GM12878 (cell line): ENCODE data around the gene UVRAG.

ENCODE experiments used
- CBX5 ChIP-seq: sonication (generic); IDR thresholded peaks from 2 replicates; pipeline ENCODE4 v1.6.1; 2016; ENCODE audit warnings: low read depth, moderate library complexity, mild to moderate bottlenecking, inconsistent platforms
- HCFC1 ChIP-seq: fragments of 150-350 bp; IDR thresholded peaks from 2 replicates; pipeline ENCODE4 v1.6.1; 2014; ENCODE audit warnings: low read length
- NR2C2 ChIP-seq: IDR thresholded peaks from 2 replicates; pipeline ENCODE4 v1.6.1; 2011; ENCODE audit warnings: borderline replicate concordance, low read depth; ENCODE audit not compliant: control insufficient read depth, insufficient read length
- POLR2A ChIP-seq: IDR thresholded peaks from 2 replicates; pipeline ENCODE4 v1.6.1; 2011; ENCODE audit warnings: low read depth, mild to moderate bottlenecking, low read length
- POLR2AphosphoS5 ChIP-seq: IDR thresholded peaks from 2 replicates; pipeline ENCODE4 v1.6.1; 2011; ENCODE audit warnings: mild to moderate bottlenecking, low read length, inconsistent platforms
- SIX5 ChIP-seq: IDR thresholded peaks from 2 replicates; pipeline ENCODE4 v1.6.1; 2011; ENCODE audit warnings: mild to moderate bottlenecking, low read depth, low read length, moderate library complexity; ENCODE audit not compliant: severe bottlenecking
- TCF7 ChIP-seq: IDR thresholded peaks from 2 replicates; pipeline ENCODE4 v1.6.1; 2014; ENCODE audit warnings: antibody characterized with exemption, borderline replicate concordance
- ZSCAN29 ChIP-seq: fragments of 450-650 bp; IDR thresholded peaks from 2 replicates; pipeline ENCODE4 v1.6.1; 2017; ENCODE audit warnings: mild to moderate bottlenecking, moderate library complexity
- TF ChIP-seq, protein P1 (sequence below), 3 experiments: IDR thresholded peaks in 2 of 3; conservative IDR thresholded peaks in 1 of 3; 2 replicates each; pipeline ENCODE4 v1.5.1; 2011; ENCODE audit warnings: low read depth in 3 of 3, low read length in 3 of 3, mild to moderate bottlenecking in 3 of 3, control low read depth in 2 of 3, moderate library complexity in 2 of 3, inconsistent platforms in 1 of 3, mixed read lengths in 1 of 3; ENCODE audit not compliant: control insufficient read depth in 2 of 3, insufficient read depth in 1 of 3; ENCODE audit errors: extremely low read depth in 1 of 3
- TF ChIP-seq, protein P2 (sequence below): IDR thresholded peaks from 2 replicates; pipeline ENCODE4 v1.6.1; 2011; ENCODE audit warnings: low read depth, low read length, improper control_type of control experiment, borderline replicate concordance
- TF ChIP-seq, protein P3 (sequence below): IDR thresholded peaks from 2 replicates; pipeline ENCODE4 v1.6.1; 2012; ENCODE audit warnings: low read depth, low read length, improper control_type of control experiment
- TF ChIP-seq, protein P4 (sequence below): IDR thresholded peaks from 2 replicates; pipeline ENCODE4 v1.6.1; 2012; ENCODE audit warnings: low read depth, low read length, improper control_type of control experiment

DNA sequence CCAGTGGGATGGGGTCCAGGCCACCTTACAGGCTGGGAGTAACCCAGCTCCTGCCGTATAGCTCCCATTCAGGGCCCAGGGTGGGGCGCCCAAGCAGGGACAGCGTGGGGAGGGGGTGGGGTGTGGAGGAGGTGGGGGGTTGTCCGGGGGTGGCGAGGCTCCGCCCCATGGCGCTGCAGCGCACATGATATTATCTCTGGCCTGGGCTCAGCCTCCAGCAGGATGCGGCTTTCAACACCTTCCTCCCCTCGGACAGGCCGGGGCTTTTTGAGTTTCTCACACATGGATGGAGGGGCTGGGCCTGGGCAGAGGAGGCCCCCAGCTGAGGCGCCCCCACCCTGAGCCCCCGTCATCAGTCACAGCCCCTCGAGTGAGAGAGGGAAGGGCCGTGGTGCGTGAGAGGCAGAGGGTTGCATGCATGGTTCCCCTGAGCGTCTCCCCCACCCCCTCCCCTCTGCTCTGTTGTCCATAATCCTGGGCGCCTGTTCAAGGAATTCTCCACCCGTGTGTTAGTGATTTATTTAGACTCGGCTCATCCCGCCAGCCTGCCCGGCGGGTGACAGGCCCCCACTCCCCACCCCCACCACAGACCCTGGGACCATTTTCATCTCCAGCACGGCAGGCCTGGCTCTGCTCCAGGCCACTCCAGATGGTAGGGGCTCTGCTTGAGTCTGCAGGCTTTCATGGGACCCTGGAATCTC is 346.4 kb downstream of the UVRAG start:
- TF ChIP-seq, protein P1, sequence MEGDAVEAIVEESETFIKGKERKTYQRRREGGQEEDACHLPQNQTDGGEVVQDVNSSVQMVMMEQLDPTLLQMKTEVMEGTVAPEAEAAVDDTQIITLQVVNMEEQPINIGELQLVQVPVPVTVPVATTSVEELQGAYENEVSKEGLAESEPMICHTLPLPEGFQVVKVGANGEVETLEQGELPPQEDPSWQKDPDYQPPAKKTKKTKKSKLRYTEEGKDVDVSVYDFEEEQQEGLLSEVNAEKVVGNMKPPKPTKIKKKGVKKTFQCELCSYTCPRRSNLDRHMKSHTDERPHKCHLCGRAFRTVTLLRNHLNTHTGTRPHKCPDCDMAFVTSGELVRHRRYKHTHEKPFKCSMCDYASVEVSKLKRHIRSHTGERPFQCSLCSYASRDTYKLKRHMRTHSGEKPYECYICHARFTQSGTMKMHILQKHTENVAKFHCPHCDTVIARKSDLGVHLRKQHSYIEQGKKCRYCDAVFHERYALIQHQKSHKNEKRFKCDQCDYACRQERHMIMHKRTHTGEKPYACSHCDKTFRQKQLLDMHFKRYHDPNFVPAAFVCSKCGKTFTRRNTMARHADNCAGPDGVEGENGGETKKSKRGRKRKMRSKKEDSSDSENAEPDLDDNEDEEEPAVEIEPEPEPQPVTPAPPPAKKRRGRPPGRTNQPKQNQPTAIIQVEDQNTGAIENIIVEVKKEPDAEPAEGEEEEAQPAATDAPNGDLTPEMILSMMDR (IDR thresholded peaks at IDR 0.05 in 2 of 3, conservative IDR thresholded peaks at IDR 0.05 in 1 of 3; ENCODE audit: control insufficient read depth in 2 of 3, extremely low read depth in 1 of 3, insufficient read depth in 1 of 3, low read depth in 3 of 3, low read length in 3 of 3), result no peak
- TF ChIP-seq, protein P2, sequence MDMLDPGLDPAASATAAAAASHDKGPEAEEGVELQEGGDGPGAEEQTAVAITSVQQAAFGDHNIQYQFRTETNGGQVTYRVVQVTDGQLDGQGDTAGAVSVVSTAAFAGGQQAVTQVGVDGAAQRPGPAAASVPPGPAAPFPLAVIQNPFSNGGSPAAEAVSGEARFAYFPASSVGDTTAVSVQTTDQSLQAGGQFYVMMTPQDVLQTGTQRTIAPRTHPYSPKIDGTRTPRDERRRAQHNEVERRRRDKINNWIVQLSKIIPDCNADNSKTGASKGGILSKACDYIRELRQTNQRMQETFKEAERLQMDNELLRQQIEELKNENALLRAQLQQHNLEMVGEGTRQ, result no peak
- TF ChIP-seq NR2C2 (no peak), HCFC1 (no peak), ZSCAN29 (no peak), TCF7 (no peak), SIX5 (no peak), POLR2AphosphoS5 (no peak), POLR2A (no peak), CBX5 (no peak)
- TF ChIP-seq, protein P3, sequence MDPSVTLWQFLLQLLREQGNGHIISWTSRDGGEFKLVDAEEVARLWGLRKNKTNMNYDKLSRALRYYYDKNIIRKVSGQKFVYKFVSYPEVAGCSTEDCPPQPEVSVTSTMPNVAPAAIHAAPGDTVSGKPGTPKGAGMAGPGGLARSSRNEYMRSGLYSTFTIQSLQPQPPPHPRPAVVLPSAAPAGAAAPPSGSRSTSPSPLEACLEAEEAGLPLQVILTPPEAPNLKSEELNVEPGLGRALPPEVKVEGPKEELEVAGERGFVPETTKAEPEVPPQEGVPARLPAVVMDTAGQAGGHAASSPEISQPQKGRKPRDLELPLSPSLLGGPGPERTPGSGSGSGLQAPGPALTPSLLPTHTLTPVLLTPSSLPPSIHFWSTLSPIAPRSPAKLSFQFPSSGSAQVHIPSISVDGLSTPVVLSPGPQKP, result no peak
- TF ChIP-seq, protein P4, sequence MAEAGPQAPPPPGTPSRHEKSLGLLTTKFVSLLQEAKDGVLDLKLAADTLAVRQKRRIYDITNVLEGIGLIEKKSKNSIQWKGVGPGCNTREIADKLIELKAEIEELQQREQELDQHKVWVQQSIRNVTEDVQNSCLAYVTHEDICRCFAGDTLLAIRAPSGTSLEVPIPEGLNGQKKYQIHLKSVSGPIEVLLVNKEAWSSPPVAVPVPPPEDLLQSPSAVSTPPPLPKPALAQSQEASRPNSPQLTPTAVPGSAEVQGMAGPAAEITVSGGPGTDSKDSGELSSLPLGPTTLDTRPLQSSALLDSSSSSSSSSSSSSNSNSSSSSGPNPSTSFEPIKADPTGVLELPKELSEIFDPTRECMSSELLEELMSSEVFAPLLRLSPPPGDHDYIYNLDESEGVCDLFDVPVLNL, result no peak
